Measurements from ENCODE around the gene NAALADL2. TPM values are rescaled to one million over a fixed set of nuclear protein-coding genes. Genes with fewer than 3 reads are reported as not detected.

NAALADL2 gene
- total and polyA plus RNA-seq, 2 donors (not counting 3 experiments of a cell fraction or from before 2014, with no cell fraction given) = 1.1 to 4.0 TPM

GRCh38 chr3:175851541-175851940 is 992.4 kb downstream of the NAALADL2 start:
- Histone ChIP-seq H3K4me2 (ENCODE audit: insufficient read depth, low read length) (no peak overlapping the region), H3K27ac (ENCODE audit: insufficient read depth, low read depth, low read length) (no peak overlapping the region), H3K79me2 (ENCODE audit: control insufficient read depth, insufficient read depth, low read length) (no peaks in the 10 kb centered on the region), H3K36me3 (ENCODE audit: control insufficient read depth in 2 of 2, extremely low read depth in 1 of 2, insufficient read depth in 2 of 2, low read length in 2 of 2) (no peaks in the 10 kb centered on the region), H4K20me1 (replicated peaks; ENCODE audit: control insufficient read depth, extremely low read depth, insufficient read depth, low read length) (no peaks in the 10 kb centered on the region), H2AFZ (ENCODE audit: low read depth, low read length) (no peak overlapping the region), H3K9ac (replicated peaks; ENCODE audit: extremely low read depth, insufficient read depth, low read length) (no peak overlapping the region), H3K9me1 (replicated peaks; ENCODE audit: control insufficient read depth, extremely low read depth, insufficient read depth, low read length) (no peaks in the 10 kb centered on the region), H3K4me1 (ENCODE audit: control insufficient read depth, extremely low read depth, insufficient read depth, low read length) (no peaks in the 10 kb centered on the region), H3K9me3 (replicated peaks; ENCODE audit: control insufficient read depth, insufficient read depth, low read length) (no peaks in the 10 kb centered on the region), H3K27me3 (ENCODE audit: control insufficient read depth in 2 of 2, insufficient read depth in 2 of 2, low read length in 2 of 2) (no peaks in the 10 kb centered on the region), H3K4me3 (replicated peaks in 1 of 3; ENCODE audit: insufficient read depth in 1 of 3, low read depth in 1 of 3, low read length in 3 of 3) (no peak overlapping the region)
- no TSS peak for BruUV-seq (replicated peaks)
- dilution Hi-C loops (cut with MboI; ENCODE audit: extremely low pct_ligation_motif_present, low sequenced_read_pairs) = no loop called here
- TF ChIP-seq EZH2 (IDR thresholded peaks at IDR 0.05; ENCODE audit: borderline replicate concordance, low read depth, low read length, severe bottlenecking) (no peak), POLR2AphosphoS5 (IDR thresholded peaks at IDR 0.05; ENCODE audit: insufficient read depth, low read depth, low read length) (no peak), GATA2 (IDR thresholded peaks at IDR 0.05; ENCODE audit: insufficient read depth, insufficient read length, low read depth, low read length) (no peak), JUN (IDR thresholded peaks at IDR 0.05; ENCODE audit: borderline replicate concordance, insufficient read depth, insufficient read length, low read depth) (no peak), POLR2A (IDR thresholded peaks at IDR 0.05; ENCODE audit: low read depth, low read length) (no peak), MAX (IDR thresholded peaks at IDR 0.05; ENCODE audit: insufficient read depth, insufficient read length) (no peak), MYC (IDR thresholded peaks at IDR 0.05; ENCODE audit: low read depth, low read length) (no peak), FOS (IDR thresholded peaks at IDR 0.05; ENCODE audit: borderline replicate concordance, insufficient read depth, low read length) (no peak)
- TF ChIP-seq, protein P1, sequence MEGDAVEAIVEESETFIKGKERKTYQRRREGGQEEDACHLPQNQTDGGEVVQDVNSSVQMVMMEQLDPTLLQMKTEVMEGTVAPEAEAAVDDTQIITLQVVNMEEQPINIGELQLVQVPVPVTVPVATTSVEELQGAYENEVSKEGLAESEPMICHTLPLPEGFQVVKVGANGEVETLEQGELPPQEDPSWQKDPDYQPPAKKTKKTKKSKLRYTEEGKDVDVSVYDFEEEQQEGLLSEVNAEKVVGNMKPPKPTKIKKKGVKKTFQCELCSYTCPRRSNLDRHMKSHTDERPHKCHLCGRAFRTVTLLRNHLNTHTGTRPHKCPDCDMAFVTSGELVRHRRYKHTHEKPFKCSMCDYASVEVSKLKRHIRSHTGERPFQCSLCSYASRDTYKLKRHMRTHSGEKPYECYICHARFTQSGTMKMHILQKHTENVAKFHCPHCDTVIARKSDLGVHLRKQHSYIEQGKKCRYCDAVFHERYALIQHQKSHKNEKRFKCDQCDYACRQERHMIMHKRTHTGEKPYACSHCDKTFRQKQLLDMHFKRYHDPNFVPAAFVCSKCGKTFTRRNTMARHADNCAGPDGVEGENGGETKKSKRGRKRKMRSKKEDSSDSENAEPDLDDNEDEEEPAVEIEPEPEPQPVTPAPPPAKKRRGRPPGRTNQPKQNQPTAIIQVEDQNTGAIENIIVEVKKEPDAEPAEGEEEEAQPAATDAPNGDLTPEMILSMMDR (IDR thresholded peaks at IDR 0.05; ENCODE audit: extremely low read depth in 1 of 2, insufficient read depth in 1 of 2, low read depth in 1 of 2, low read length in 2 of 2) = no peak
- DNase-seq (ENCODE audit: low read depth, low spot score) (no peak), FAIRE-seq (no peak)
- CTCF ChIA-PET = no interaction called here
- POLR2A ChIA-PET = no interaction called here
- intact Hi-C loops (cut with micrococcal nuclease) = no loop called here

All from endothelial cell of umbilical vein (primary cell).